EL (cell line): ENCODE results near the gene TULP3.

Source experiments
- DNase-seq: peaks from one replicate; pipeline ENCODE4 v3.0.0-alpha.2; 2016

Gene TULP3

DNA sequence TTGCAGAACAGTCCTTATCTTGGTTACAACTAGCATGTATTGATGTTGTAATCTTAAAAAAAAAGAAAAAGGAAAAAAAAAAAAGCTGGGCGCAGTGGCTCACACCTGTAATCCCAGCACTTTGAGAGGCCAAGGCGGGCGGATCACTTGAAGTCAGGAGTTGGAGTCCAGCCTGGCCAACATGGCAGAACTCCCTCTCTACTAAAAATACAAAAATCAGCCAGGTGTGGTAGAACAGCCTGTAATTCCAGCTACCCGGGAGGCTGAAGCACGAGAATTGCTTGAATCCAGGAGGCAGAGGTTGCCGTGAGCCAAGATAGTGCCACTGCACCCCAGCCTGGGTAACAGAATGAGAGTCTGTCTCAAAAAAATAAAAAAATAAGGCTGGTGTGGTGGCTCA is 42.9 kb downstream of the TULP3 start:
- DNase-seq, result no peak

DNA sequence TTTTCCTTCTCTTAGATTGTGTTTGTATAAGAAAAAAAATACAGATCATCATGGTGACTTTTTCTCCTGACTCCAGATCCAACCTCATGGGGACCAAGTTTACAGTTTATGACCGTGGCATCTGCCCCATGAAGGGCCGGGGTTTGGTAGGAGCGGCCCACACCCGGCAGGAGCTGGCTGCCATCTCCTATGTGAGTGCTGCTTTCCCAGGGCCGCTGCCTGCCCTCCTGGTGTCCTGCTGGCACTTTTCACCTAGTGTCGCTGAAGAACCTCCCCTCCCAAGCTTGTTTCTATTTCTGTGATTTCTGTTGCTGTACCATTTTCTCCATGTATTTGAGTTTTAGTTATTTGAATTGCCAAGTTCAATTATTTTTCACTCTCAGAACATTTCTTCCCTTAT is 43.7 kb downstream of the TULP3 start:
- DNase-seq, result no peak

DNA sequence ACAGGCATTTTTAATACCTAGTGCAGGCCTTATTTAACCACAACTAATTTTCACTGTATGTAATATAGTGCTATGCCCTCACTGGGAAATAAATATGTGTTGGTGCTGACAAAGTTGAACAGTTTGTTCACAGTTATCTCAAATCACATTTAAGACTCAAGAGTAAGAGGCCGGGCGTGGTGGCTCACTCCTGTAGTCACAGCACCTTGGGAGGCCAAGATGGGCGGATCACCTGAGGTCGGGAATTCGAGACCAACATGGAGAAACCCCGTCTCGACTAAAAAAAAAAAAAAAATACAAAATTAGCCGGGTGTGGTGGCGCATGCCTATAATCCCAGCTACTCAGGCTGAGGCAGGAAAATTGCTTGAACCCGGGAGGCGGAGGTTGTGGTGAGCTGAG is 45.6 kb downstream of the TULP3 start:
- DNase-seq, result no peak

DNA sequence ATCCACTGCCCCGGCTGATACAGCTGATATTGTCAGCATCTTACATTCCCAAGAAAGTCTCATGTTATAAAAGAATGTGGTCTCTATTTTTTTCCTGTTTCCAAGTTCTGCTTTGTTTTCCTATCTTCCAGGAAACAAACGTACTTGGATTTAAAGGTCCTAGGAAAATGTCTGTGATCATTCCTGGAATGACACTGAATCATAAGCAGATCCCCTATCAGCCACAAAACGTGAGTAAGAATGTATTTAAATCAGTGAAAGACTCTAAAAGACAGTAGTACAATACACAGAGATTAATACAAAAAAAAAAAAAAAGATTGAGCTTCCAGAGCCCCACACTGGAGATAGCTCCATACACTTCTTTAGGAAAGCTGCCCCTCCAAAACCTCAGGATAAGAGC is 46.8 kb downstream of the TULP3 start:
- DNase-seq, result no peak

DNA sequence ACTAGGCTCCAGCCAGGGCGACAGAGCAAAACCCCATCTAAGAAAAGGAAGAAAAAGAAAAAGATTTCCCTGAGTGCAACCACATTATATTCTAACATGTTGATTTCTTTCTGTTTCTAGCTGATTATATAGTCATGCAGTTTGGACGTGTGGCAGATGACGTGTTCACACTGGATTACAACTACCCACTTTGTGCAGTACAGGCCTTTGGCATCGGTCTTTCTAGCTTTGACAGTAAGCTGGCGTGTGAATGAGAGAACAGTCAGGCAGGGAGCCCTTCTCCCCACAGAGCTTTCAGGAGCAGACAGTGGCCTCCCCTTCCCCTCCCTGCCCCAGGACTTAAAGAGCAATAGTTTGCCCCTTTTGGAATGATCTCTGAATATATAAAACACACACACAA is 48.5 kb downstream of the TULP3 start:
- DNase-seq, result no peak

DNA sequence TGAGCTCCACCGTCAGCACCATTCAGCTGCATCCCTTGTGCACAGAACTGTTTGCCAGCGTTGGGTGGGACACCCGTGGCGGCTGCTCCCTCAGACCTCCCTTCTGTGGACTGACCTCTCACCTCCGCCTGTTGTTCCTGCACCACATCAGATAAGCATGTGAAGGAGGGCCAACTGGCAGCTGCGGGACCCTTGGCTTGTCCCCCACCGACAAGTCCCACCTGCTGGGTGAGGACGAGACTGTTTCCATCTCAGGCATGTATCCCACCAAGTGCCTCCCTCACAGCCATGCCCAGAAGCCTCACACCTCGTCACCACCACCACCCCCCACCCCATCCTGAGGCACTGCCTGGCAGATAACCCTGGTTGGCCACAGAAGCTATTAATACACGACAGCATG is 49.9 kb downstream of the TULP3 start:
- DNase-seq, result no peak

DNA sequence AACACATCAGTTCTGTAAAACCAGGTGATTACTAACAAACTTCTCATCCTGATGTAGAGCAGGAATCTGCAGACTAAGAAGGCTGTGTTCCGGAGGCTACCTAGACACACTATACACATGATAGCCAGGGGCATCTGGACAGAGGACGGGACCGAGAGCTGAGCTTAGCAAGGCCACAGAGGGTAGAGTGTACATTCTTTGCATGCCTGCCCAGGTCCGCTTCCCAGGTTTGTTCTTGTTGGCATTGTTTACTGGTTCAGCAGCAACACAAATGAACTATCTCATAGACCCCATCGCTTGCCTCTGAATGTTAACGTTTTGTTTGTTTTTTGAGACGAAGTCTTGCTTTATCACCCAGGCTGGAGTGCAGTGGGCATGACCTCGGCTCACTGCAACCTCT is 50.8 kb downstream of the TULP3 start:
- no peak for DNase-seq

DNA sequence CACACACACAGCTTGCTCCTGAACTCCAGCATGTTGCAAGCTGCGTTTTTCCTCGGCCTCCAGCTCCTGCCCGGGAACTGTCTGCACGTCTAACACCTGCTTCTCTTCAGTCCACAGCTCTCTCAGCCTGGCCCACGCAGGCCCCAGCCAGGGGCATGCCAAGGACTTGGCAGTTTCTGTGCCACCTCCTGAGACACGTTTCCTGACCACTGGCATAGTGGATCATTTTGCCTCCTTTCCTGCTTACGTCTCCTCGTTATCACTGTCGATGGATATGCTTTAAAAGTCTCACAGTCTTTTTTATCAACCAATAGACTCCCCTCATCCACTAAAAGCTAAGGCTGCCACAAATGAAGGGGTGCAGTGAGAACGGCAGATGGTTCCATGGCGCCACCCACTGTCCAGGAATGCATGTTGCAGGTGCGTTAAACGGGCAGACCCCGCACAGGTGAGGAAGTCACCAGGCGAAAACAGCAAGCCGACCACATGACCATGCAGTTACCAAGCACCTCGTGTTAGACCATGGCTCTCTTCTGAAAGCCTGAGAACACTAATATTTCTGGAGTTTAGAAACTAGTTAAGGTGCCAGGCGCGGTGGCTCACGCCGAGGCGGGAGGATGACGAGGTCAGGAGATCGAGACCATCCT is 53.8 kb downstream of the TULP3 start:
- DNase-seq, result peak; percentile 34

DNA sequence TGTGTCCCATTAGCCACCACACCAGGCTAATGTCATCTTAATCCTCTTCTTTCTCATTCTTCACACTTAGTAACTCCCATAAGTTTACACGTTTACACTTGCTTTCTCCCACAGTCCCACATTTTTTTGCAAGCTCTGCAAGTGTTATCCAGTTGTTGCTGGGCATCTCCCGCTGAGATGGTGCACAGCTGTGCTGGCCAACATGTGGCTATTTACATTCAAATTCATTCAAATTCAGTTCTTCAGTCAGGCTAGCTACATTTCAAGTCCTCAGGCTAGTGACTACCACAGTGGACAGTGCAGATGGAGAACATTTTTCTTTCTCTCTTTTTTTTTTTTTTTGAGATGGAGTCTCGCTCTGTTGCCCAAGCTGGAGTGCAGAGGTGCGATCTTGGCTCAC is 58.7 kb downstream of the TULP3 start:
- no peak for DNase-seq

DNA sequence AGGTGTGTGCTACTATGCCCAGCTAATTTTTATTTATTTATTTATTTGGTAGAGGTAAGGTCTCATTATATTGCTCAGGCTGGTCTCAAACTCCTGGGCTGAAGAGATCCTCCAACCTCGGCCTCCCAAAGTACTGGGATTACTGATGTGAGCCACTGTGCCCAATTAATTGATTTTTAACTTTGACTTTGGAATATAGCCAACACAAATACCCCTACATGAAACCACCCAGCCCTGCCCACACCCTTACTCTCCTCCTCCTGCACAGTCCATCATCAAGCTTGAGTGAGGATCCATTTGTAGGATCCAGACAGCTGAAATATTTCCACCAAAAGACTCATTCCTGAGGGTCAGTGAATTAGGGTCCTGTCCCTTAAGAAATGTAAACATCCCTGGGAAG is 65.2 kb downstream of the TULP3 start:
- no peak for DNase-seq

DNA sequence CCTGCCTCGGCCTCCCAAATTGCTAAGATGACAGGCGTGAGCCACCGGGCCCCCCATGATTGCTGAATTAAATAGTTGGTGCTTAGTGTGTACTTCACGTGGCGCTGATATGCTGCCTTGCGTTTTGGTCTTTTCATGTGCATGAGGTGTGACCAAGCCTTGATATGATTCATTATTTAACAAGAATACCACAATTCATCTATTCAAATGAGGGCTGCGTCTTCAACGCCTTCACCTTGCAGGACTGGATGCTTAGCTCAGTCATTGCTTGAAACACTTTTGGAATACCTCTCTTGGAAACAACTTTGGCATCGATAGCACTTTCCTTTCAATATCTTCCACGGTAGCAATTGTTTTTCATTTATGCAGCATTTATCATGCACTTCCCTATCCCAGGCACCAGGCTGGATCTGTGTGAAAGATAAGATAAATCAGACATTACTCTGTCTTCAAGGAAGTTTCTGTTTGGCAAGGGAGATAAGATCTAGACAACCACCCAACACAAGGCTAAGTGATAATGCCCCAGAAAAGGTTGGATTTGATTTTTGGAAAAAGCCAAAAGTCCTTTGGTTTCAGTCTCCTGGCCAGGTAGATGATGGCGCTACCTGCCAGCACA is 67.2 kb downstream of the TULP3 start:
- DNase-seq, result no peak

DNA sequence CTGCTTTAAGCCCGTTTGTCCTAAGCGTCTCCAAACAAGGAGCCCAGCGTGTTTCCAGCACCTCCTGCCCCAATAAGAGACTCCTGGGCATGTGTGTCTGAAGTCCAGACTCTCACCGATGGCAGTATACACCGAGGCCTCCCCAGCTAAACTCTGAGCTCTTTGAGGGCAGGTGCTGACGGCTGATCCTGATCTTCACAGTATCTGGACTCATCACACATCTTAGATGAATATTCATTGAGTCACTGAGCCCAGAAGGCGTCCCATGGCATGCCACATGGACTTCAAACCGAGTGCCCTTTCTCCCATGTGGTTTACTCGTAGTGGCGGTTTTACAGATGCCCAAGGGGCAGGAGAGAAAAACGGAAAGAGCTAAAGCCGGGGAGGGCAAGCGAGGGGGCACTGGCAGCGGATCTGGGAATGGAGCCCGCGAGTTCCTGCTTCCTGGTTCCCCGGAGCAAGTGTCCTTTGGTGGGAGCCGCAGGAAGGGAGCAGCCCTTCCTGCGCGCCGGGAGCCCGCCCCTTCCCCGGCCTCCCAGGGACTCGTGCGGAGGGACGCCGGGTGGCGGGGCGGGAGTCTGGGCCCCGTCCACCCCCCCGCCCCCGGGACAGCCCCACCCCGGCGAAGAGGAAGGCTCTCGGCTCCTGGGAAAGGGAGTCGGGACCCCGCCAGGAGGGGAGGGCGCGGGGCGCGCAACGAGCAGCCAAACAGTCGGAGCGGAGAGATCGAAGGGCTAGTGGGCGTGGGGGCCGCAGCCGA is 67.9 kb downstream of the TULP3 start:
- peak; percentile 92 for DNase-seq

DNA sequence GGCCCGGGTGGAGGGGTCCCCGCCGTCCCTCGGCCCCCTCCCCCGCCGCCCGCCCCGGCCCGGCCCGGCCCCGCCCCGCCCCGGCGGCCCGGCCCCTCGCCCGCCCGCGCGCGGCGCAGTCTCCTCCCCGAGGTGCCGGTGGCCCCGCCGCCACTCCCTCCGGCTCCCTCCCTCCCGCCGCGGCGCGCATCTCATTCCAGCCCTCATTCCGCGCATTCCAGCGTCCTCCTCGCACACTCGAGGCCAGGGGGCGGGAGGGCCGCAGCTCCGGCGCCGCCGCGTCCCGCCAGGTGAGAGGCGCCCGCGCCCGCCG is 68.5 kb downstream of the TULP3 start, which contains the start of gene TEAD4:
Gene TEAD4, plus strand, starts transcription at position 206 of the 313 bp plus-strand sequence.
- peak; percentile 92 for DNase-seq

DNA sequence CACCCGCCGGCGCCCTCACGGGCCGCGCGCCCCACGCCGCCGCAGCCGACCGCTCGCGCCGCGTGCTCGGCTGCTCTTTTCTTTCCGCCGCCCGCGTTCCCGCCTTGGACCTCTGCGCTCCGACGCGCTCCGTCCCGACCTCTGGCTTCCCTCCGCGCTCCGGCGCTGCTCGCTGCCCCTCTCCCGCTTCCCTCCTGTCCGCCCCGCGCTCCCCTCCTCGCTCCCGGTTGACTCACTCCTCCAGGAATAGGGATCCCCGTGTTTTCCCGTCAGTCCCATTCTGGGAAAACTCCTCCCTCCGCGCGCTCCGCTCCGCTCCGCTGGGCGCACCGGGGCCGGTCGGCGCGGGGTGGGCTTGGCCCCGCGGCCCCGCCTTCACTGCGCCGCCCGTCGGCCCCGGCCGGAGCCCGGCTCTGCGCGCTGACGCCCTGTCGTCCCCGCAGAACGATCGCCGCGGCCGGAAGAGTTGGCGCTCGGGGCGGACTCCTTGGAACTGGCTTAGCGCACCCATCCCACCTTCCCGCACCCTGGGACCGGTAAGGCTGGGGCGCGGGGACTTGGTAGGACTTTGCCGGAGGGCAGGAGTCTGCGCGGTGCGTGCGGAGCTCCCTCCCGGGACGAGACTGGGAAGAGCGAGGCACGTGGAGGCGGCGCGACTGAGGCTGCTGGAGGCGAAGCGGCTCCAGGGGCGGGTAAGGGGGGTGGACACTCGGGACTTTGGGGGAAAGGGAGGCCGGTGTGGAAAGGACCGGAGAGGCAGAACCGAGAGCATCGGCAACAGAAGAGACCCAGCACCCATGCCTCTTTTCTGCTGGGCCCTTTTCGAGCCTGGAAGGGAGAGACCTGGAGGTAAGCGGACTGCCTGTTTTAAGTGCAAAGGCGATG is 69.1 kb downstream of the TULP3 start:
- peak; percentile 66 for DNase-seq

DNA sequence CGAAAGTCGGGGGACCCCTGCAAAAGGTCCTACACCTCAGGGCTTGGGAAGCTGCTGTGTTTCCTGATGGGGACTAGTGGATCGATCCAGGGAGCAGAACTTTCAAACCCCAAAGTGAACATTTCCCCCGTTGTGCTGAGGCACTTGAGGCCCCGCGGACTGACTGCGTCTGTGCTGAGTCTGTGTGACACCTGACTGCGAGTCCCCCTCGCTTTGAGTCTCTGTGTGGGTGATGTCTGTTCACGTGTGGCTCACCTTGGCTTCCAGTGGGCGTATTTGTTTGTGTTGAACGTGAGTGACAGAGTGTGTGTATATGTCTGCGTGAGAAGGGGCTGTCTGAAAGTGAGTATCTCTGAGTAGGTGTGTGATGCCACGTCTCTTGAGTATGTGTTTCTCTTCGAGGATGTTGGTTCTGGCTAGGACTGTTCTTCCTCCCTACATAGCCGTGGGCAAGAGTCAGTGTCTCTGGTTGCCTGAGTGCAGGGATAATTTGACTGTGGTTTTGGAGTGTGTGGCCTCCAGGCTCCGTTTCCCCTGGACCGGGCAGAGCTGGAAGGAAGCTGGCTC is 69.8 kb downstream of the TULP3 start:
- peak; percentile 70 for DNase-seq

DNA sequence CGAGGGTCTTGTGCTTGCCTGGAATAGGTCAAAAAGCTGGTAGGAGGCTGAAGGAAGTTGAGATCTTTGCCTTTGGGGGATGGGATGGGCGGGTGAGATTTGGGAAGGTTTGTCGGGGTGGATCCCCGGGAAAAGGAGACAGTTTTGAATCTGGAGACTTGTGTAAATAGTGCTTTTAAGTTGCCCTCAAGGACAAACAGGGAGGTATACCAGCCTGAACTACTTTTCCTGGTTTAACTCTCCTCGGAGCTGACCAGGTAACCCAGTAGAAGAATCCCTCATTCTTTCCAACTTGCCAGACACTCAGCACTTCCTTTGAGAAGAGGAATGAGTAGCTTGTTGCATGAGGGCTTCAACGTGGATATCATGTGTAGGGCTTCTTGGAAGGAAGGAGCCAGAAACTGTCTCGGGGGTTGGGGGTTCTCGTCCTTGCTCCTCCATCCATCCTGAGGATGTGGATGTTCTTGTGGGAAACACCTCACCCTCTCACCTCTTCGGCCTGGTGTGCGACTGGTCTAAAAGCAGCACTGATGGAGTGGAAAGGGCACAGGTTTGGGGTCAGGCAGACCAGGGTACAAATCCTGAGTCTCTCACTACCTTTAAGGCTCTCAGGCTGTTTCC is 70.4 kb downstream of the TULP3 start:
- peak; percentile 25 for DNase-seq

DNA sequence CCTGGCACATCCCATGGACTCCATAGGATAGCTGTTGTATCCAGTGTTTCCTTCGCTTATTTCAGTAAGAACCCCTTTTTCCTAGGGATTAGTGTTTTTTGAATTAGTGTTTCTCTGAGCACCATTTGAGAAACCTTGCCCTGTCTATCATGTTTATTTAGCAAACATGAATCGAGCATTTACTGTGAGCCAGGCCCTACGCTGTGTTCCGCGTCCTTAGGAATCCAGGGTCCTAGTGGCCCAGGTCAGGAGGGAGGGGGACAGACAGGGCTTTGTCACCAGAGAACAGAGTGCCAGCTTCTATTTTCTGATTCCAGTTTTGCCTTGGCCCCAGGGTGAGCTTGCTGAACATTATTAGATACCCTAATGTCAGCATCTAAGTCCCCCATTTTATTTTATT is 71.0 kb downstream of the TULP3 start:
- DNase-seq, result no peak

DNA sequence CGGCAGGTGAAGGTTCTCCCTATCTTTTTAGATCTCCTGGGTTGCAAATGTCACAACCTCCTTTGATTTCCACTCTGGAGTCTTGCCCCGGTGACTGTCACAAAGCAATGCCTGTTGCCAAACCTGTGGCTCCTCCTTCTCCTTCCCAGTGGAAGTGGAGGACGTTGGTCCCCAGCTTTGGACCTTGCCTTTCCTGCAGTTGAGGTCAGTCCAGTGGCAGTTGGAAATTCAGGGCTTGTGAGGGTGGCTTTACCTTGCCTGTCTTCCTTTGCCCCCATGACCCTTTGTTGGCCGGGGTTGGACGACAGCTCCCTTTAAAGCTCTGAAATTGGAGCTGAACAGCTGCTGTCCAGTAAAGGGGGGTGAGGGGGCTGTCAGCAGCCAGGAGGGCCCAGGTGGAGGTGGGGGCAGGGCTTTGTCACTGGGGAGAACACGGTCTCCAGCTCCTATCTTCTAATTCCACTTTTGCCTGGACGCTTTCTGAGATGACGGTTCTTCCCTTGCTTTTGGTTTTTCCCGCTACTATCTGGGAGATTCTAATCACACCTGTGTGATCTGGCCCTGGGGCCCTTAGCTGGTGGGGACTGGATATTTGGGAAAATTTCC is 72.6 kb downstream of the TULP3 start:
- DNase-seq, result no peak

DNA sequence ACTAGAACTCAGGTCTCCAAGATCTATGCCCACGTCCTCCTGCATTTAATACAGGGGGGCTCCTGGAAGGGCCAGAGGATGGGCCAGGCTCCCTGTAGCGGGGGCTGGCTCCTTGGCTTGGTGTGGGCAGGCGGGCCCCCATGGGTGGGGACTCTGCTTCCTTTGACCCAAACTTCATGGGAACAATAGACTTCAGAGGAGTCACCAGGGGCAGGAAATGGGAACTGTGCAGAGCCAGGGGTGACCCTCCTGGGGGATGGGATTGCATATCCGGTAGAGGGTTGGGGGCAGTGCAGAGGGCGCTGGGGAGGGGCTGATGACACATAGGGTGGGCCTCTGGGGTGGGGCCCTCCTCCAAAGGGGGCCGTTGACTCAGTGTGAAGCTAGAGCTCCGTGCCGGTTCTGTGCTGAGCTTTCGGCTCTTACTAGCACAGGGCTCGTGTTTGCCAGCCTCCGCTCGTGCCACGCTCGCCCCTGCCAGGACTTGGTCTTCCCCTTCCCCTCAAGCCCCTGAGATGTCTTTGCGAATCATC is 73.1 kb downstream of the TULP3 start:
- peak; percentile 50 for DNase-seq

DNA sequence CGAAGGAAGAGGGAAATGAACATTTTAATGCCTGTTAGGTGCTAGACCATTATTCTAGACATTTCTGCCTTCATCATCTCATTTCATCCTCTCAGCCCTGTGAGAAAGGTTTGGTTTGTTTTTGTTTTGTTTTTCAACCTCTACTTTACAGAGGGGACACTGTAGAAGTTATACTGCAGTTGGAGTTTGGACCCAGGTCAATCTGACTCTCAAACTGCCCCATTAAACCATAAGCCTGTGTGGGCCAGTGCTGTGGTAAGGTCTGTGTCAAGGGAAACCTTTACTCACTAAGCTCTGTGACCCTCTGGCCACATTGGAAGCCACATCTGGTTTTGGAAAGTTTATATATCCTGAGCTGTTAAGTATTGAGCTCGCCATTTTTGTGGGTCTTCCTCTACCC is 77.0 kb downstream of the TULP3 start:
- no peak for DNase-seq

DNA sequence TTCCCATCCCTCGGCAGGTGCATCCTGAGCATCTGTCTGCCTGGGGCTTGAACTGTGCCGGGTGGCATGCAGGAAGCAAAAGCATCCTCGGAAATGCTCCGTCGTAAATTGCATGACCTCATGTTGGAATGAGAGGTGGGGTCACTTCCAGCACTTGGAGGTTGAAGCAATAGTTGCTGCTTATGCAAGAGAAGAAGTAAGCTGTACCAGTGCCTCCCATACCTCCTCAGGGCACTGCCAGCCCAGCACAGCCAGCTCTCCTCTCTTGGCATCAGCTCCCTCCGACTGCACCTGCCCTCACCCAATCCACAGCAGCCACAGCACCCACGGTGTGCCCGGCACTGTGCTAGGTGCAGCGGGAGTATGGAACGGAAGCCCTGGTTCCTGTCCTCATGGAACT is 80.1 kb downstream of the TULP3 start:
- peak; percentile 53 for DNase-seq

DNA sequence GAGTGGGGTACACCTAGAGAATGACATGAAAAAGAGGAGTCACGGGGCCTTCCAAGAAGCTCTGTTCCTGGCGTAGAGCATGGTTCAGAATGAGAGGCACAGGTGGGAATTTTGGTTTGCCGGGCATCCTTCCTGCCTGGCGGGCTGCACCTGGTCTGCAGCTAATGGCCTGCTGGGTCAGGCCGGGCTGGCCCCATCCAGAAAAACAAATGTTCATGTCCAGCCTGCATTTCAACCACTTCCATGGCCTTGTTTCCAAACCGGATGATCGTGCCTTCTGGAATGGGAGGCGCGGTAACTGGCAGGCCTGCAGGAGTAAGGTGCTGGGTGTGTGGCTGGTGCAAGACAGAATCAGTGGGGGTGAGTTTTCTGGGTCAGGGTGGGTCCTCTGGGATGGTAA is 82.9 kb downstream of the TULP3 start:
- DNase-seq, result no peak
